VCaP (cell line): Measurements from ENCODE around the gene ID1.
"Not testable (repeated sequence)": the region's sequence is repeated elsewhere in the genome, so short reads cannot be mapped to it uniquely, and the experiment has no call there.

Experiments
- H3K27ac ChIP-seq: fragments of 450-650 bp; 2 replicates; pipeline ENCODE4 v1.5.1; 2017
- CTCF ChIP-seq: fragments of 450-650 bp; conservative IDR thresholded peaks from 2 replicates; pipeline ENCODE4 v1.5.1; 2017; ENCODE audit warnings: mild to moderate bottlenecking, moderate library complexity

ID1 gene

GRCh38 chr20:31577194-31577593 lies 27.9 kb upstream of the ID1 start:
- no peak overlapping the region for H3K27ac ChIP-seq
- TF ChIP-seq CTCF, result no peak

- H3K27ac ChIP-seq, result no peak overlapping the region
- TF ChIP-seq CTCF, result no peak
Observed at GRCh38 chr20:31578448-31579138, 26.5 kb upstream of the ID1 start.

GRCh38 chr20:31579245-31579644 lies 25.8 kb upstream of the ID1 start:
- TF ChIP-seq CTCF, result no peak
- no peak overlapping the region for H3K27ac ChIP-seq

GRCh38 chr20:31579941-31580651 lies 25.0 kb upstream of the ID1 start:
- H3K27ac ChIP-seq, result not testable (repeated sequence)

GRCh38 chr20:31580706-31581105 lies 24.4 kb upstream of the ID1 start:
- H3K27ac ChIP-seq, result no peak overlapping the region

GRCh38 chr20:31581391-31581790 lies 23.7 kb upstream of the ID1 start:
- no peak for TF ChIP-seq CTCF
- no peak overlapping the region for H3K27ac ChIP-seq

More at GRCh38 chr20:31580706-31581105, 24.4 kb upstream of the ID1 start:
- no peak for TF ChIP-seq CTCF

- peak overlapping the region; percentile 45; the same call in 1 of the 2 replicates for H3K27ac ChIP-seq
- TF ChIP-seq CTCF, result no peak
Observed at GRCh38 chr20:31587545-31588389, 17.3 kb upstream of the ID1 start.
